ENCODE results near the gene GTPBP3.

DNA sequence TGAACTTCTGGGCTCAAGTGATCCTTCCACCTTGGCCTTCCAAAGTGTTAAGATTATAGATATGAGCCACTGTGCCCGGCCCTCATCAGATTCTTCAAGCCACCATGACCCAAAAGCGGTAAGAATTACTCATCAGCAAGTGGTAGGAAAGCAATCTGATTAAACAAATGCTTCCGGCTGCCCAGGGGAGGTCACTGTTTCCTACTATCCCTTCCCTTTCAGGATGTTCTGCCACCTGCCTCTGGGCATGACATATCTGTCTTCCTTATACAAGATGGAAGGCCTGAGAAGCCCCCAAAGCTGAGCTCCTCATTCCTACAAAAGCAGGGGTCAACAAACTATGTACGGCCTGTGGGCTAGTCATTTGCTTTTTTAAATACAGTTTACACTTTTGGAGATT, 41.1 kb upstream of the GTPBP3 start:
- TF ChIP-seq, protein P1, sequence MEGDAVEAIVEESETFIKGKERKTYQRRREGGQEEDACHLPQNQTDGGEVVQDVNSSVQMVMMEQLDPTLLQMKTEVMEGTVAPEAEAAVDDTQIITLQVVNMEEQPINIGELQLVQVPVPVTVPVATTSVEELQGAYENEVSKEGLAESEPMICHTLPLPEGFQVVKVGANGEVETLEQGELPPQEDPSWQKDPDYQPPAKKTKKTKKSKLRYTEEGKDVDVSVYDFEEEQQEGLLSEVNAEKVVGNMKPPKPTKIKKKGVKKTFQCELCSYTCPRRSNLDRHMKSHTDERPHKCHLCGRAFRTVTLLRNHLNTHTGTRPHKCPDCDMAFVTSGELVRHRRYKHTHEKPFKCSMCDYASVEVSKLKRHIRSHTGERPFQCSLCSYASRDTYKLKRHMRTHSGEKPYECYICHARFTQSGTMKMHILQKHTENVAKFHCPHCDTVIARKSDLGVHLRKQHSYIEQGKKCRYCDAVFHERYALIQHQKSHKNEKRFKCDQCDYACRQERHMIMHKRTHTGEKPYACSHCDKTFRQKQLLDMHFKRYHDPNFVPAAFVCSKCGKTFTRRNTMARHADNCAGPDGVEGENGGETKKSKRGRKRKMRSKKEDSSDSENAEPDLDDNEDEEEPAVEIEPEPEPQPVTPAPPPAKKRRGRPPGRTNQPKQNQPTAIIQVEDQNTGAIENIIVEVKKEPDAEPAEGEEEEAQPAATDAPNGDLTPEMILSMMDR (IDR thresholded peaks at IDR 0.05) = no peak
- no peak for TF ChIP-seq POLR2A (IDR thresholded peaks at IDR 0.05)
